ENCODE data around the gene SERPINA12.

Gene SERPINA12

DNA sequence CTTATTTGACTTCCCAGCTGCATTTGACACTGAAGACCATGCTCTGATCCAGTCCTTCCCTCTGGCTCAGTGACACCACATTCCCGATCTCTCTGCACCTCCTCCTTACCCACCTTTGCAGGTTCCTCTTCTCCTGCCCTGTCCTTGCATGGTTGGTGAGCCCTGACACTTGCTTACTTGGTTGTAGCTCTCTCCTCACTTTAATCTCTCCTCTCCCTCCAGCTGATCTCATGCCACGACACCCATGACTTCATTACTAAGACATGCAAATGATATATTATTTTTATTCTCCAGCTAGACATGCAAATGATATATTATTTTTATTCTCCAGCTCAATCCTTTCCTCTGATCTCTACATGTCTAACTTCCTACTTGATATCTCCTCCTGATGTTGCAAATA lies 33.2 kb downstream of the SERPINA12 start, which contains the start of gene SERPINA9:
SERPINA9 (minus strand) TSS at position 175 of the 400 bp plus-strand sequence. CDS start 6,357 bp downstream, outside the sequence.
- in situ Hi-C loops (cut with MboI; ENCODE audit: low sequenced_read_pairs, unreplicated experiment) = no loop called here
- TF ChIP-seq, protein P1, sequence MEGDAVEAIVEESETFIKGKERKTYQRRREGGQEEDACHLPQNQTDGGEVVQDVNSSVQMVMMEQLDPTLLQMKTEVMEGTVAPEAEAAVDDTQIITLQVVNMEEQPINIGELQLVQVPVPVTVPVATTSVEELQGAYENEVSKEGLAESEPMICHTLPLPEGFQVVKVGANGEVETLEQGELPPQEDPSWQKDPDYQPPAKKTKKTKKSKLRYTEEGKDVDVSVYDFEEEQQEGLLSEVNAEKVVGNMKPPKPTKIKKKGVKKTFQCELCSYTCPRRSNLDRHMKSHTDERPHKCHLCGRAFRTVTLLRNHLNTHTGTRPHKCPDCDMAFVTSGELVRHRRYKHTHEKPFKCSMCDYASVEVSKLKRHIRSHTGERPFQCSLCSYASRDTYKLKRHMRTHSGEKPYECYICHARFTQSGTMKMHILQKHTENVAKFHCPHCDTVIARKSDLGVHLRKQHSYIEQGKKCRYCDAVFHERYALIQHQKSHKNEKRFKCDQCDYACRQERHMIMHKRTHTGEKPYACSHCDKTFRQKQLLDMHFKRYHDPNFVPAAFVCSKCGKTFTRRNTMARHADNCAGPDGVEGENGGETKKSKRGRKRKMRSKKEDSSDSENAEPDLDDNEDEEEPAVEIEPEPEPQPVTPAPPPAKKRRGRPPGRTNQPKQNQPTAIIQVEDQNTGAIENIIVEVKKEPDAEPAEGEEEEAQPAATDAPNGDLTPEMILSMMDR (IDR thresholded peaks at IDR 0.05; ENCODE audit: borderline replicate concordance, control extremely low read depth, extremely low read depth, insufficient read depth, missing control alignments) = no peak
- DNase-seq (ENCODE audit: low spot score) = no peak

GRCh38 chr14:94474581-94475031 lies 34.7 kb downstream of the SERPINA12 start:
- in situ Hi-C loops (cut with MboI; ENCODE audit: low sequenced_read_pairs, unreplicated experiment) = no loop called here
- no peak for DNase-seq (ENCODE audit: low spot score)
- TF ChIP-seq, protein P1 (IDR thresholded peaks at IDR 0.05; ENCODE audit: borderline replicate concordance, control extremely low read depth, extremely low read depth, insufficient read depth, missing control alignments) = no peak

DNA sequence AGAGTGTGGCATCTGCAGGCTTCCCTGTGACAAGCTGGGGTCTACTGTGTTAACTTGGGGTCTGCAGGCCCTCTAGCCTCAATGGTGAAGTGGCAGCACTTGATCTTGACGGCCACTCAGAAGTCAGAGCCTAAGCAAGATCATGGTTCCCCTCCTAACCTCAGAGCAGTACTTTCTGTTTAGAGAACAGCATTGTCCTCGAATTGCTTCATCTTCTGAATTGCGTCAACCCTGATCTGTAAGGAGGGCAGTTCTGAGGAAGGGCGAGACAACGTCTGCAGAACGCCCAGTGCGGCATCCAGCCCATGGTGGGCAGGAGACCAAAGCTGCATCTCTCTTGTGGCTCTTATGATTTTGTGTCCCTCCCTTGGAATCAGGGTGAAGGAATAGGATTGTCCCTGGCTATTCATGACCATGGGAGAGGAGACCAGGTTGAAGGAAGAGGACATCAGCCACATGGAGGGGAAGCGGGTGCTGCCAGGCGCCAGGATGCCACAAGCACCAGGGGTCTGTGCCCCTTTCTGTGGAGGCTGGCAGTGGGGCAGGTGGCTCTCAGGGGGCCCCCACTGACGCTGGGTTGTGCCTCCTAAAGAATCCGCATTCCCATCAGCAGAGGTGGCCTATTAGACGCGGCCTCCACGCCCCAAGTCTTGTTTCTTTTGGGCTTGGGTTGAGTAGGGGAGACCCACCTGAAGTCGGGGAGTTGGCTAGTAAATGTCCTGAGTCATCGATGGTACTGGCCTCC lies 35.4 kb downstream of the SERPINA12 start:
- TF ChIP-seq, protein P1 (IDR thresholded peaks at IDR 0.05; ENCODE audit: borderline replicate concordance, control extremely low read depth, extremely low read depth, insufficient read depth, missing control alignments) = no peak
- DNase-seq (ENCODE audit: low spot score) = no peak
- in situ Hi-C loops (cut with MboI; ENCODE audit: low sequenced_read_pairs, unreplicated experiment) = no loop called here

GRCh38 chr14:94472842-94473241 lies 36.4 kb downstream of the SERPINA12 start:
- TF ChIP-seq, protein P1 (IDR thresholded peaks at IDR 0.05; ENCODE audit: borderline replicate concordance, control extremely low read depth, extremely low read depth, insufficient read depth, missing control alignments) = no peak
- no peak for DNase-seq (ENCODE audit: low spot score)
- in situ Hi-C loops (cut with MboI; ENCODE audit: low sequenced_read_pairs, unreplicated experiment) = no loop called here

- DNase-seq (ENCODE audit: low spot score) = no peak
- in situ Hi-C loops (cut with MboI; ENCODE audit: low sequenced_read_pairs, unreplicated experiment) = no loop called here
- TF ChIP-seq, protein P1 (IDR thresholded peaks at IDR 0.05; ENCODE audit: borderline replicate concordance, control extremely low read depth, extremely low read depth, insufficient read depth, missing control alignments) = no peak
Observed at GRCh38 chr14:94471045-94471444, 38.2 kb downstream of the SERPINA12 start.

- in situ Hi-C loops (cut with MboI; ENCODE audit: low sequenced_read_pairs, unreplicated experiment) = no loop called here
- DNase-seq (ENCODE audit: low spot score) = no peak
- TF ChIP-seq, protein P1 (IDR thresholded peaks at IDR 0.05; ENCODE audit: borderline replicate concordance, control extremely low read depth, extremely low read depth, insufficient read depth, missing control alignments) = no peak
Observed at GRCh38 chr14:94470311-94470710, 39.0 kb downstream of the SERPINA12 start.
